ENCODE measurements around the gene ITPR1. TPM values are rescaled to one million over a fixed set of nuclear protein-coding genes. Genes with fewer than 3 reads are reported as not detected.
A peak's percentile ranks its signal among the peaks of the same experiment; 100 is the strongest.

The ITPR1 gene
- total and polyA plus RNA-seq, 2 experiments from 2014 or later: 6.8 to 21.0 TPM

- H3K27ac Mint-ChIP-seq: peak overlapping the region; percentile 57
- DNase-seq (ENCODE audit: low spot score) (peak; percentile 59), ATAC-seq (peak; percentile 93)
- H3K27me3 ChIP-seq (ENCODE audit: insufficient read depth): no peaks in the 10 kb centered on the region
- H3K4me1 ChIP-seq (ENCODE audit: insufficient read depth): peaks cover 42% of the 10 kb centered on the region
- no peaks in the 10 kb centered on the region for H3K36me3 Mint-ChIP-seq (ENCODE audit: low read depth)
- H3F3A ChIP-seq (replicated peaks; ENCODE audit: low read depth): no peaks in the 10 kb centered on the region; the same call in 1 of the 2 replicates
- no peaks in the 10 kb centered on the region for H3K9me3 Mint-ChIP-seq
- H3K4me2 ChIP-seq: no peak overlapping the region
- no peak overlapping the region for H3K4me3 ChIP-seq
- H3K9me2 ChIP-seq (ENCODE audit: insufficient read depth): no peaks in the 10 kb centered on the region
- no peaks in the 10 kb centered on the region for H4K20me1 ChIP-seq (replicated peaks; ENCODE audit: insufficient read depth)
- no peak for TF ChIP-seq ZNF114 (CRISPR knock-in tag; IDR thresholded peaks at IDR 0.05)
- peak in 1 of 2 experiments; percentile 34; a peak in 1 of 4 replicates for TF ChIP-seq CTCF (conservative IDR thresholded peaks at IDR 0.05; ENCODE audit: low read depth in 2 of 2)
- TF ChIP-seq REST (IDR thresholded peaks at IDR 0.05; ENCODE audit: unreplicated experiment): no peak
- H3K27me3 Mint-ChIP-seq (ENCODE audit: insufficient read depth, low read depth, poor library complexity): peaks cover 10% of the 10 kb centered on the region
- no peaks in the 10 kb centered on the region for H3K36me3 ChIP-seq (ENCODE audit: insufficient read depth)
- no peaks in the 10 kb centered on the region for H3K79me2 ChIP-seq (replicated peaks; ENCODE audit: insufficient read depth)
- peak overlapping the region; percentile 57 for H2AFZ ChIP-seq
- no peak overlapping the region for H3K27ac ChIP-seq (ENCODE audit: low read depth)
- H3K4me3 Mint-ChIP-seq: no peak overlapping the region
- H3K4me1 Mint-ChIP-seq: peaks cover 41% of the 10 kb centered on the region
Measured at GRCh38 chr3:4580346-4581123, 87.4 kb downstream of the ITPR1 start.

- Mint-ChIP-seq H3K27me3 (ENCODE audit: insufficient read depth, low read depth, poor library complexity) (peaks cover 10% of the 10 kb centered on the region), H3K9me3 (no peaks in the 10 kb centered on the region), H3K4me3 (no peak overlapping the region), H3K36me3 (ENCODE audit: low read depth) (no peaks in the 10 kb centered on the region), H3K27ac (peak overlapping the region; percentile 57), H3K4me1 (peaks cover 41% of the 10 kb centered on the region)
- Histone ChIP-seq H4K20me1 (replicated peaks; ENCODE audit: insufficient read depth) (no peaks in the 10 kb centered on the region), H3K27me3 (ENCODE audit: insufficient read depth) (no peaks in the 10 kb centered on the region), H2AFZ (peak overlapping the region; percentile 57), H3K4me1 (ENCODE audit: insufficient read depth) (peaks cover 42% of the 10 kb centered on the region), H3K27ac (ENCODE audit: low read depth) (no peak overlapping the region), H3K79me2 (replicated peaks; ENCODE audit: insufficient read depth) (no peaks in the 10 kb centered on the region), H3K4me3 (no peak overlapping the region), H3K9me2 (ENCODE audit: insufficient read depth) (no peaks in the 10 kb centered on the region), H3F3A (replicated peaks; ENCODE audit: low read depth) (no peaks in the 10 kb centered on the region; the same call in 1 of the 2 replicates), H3K36me3 (ENCODE audit: insufficient read depth) (no peaks in the 10 kb centered on the region), H3K4me2 (no peak overlapping the region)
- ATAC-seq: peak; percentile 19
- no peak for DNase-seq (ENCODE audit: low spot score)
- TF ChIP-seq POLR2AphosphoS5 (IDR thresholded peaks at IDR 0.05; ENCODE audit: low read depth) (no peak), CTCF (conservative IDR thresholded peaks at IDR 0.05; ENCODE audit: low read depth in 2 of 2) (no peak), ETS1 (IDR thresholded peaks at IDR 0.05) (no peak)
Measured at GRCh38 chr3:4581124-4581424, 87.9 kb downstream of the ITPR1 start.

All from GM23338 (cell line).